ENCODE data around the gene FKRP. TPM values are rescaled to one million over a fixed set of nuclear protein-coding genes. Genes with fewer than 3 reads are reported as not detected.

FKRP gene
- total and polyA plus RNA-seq, 2 of the 13 experiments (the other 11 are each of a cell fraction or from before 2014, with no cell fraction given), result 7.3 to 9.8 TPM

GRCh38 chr19:46717034-46717715, 28.7 kb upstream of the FKRP start, which contains the start of gene PRKD2 (continued):
- TF ChIP-seq GMEB1 (CRISPR knock-in tag; IDR thresholded peaks at IDR 0.05; ENCODE audit: borderline replicate concordance) (peak; percentile 18; the same call in 1 of the 2 replicates), ZNF792 (CRISPR knock-in tag; IDR thresholded peaks at IDR 0.05) (no peak), ZNF781 (CRISPR knock-in tag; IDR thresholded peaks at IDR 0.05; ENCODE audit: borderline replicate concordance, not compliant biosample characterization) (no peak), NRL (CRISPR knock-in tag; IDR thresholded peaks at IDR 0.05; ENCODE audit: borderline replicate concordance) (0 out of 2 replicates have a peak, but pooled peaks have one; percentile 41), ZNF749 (CRISPR knock-in tag; IDR thresholded peaks at IDR 0.05; ENCODE audit: borderline replicate concordance) (no peak), ZNF329 (CRISPR knock-in tag; IDR thresholded peaks at IDR 0.05; ENCODE audit: low read depth) (0 out of 2 replicates have a peak, but pooled peaks have one; percentile 32)
- TF ChIP-seq, protein P1, sequence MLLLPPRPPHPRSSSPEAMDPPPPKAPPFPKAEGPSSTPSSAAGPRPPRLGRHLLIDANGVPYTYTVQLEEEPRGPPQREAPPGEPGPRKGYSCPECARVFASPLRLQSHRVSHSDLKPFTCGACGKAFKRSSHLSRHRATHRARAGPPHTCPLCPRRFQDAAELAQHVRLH (CRISPR knock-in tag; IDR thresholded peaks at IDR 0.05; ENCODE audit: borderline replicate concordance, low read depth), result peak; percentile 78; the same call in 1 of the 2 replicates

- peaks cover 27% of the 10 kb centered on the region for H3K4me1 ChIP-seq (ENCODE audit: insufficient read depth, low read length)
- no peak; the same call in 2 of the 3 replicates for ATAC-seq
- H3K27me3 ChIP-seq (ENCODE audit: control insufficient read depth in 1 of 2, insufficient read depth in 2 of 2, low read length in 2 of 2), result no peaks in the 10 kb centered on the region; a peak in 1 of 5 replicates
- no peaks in the 10 kb centered on the region for H4K20me1 ChIP-seq (ENCODE audit: insufficient read depth, low read length)
- H3K27ac ChIP-seq (ENCODE audit: extremely low read length, insufficient read depth, low read length), result no peak overlapping the region
- no peak for TF ChIP-seq ZFP82 (CRISPR knock-in tag; IDR thresholded peaks at IDR 0.05; ENCODE audit: borderline replicate concordance)
- TF ChIP-seq ZKSCAN1 (IDR thresholded peaks at IDR 0.05; ENCODE audit: low read length), result 0 out of 2 replicates have a peak, but pooled peaks have one; percentile 14
- no peaks in the 10 kb centered on the region for H3K9me3 ChIP-seq (ENCODE audit: low read length)
- H3K9ac ChIP-seq (ENCODE audit: insufficient read depth, low read depth, low read length), result peak overlapping the region; percentile 75
- intact Hi-C loops (cut with micrococcal nuclease; ENCODE audit: unreplicated experiment), result no loop called here
- WGBS (ENCODE audit: low lambda C conversion rate), result no CpG with 5 or more reads among the region's 9 CpGs
- DNase-seq (ENCODE audit: low spot score), result no peak
- H3K4me2 ChIP-seq (ENCODE audit: low read depth, low read length), result peak overlapping the region; percentile 73
- no TSS peak for BruUV-seq (replicated peaks)
- no peak for FAIRE-seq
- CTCF ChIA-PET (ENCODE audit: low intra/inter-chr PET ratio, low total read pairs), result no interaction called here
- peak overlapping the region; percentile 79 to 83 (median 82); a peak in 4 of 6 replicates for H3K4me3 ChIP-seq (replicated peaks in 1 of 3; ENCODE audit: insufficient read depth in 1 of 3, low read depth in 2 of 3, low read length in 3 of 3)
- no peak overlapping the region for H2AFZ ChIP-seq (ENCODE audit: low read length)
- in situ Hi-C loops (cut with HindIII; ENCODE audit: extremely low pct_ligation_motif_present, low pct_unique_long_range_greater_than_20kb), result no loop called here
- peaks cover 20% of the 10 kb centered on the region for H3K79me2 ChIP-seq (ENCODE audit: insufficient read depth, low read length)
- peaks cover 8 to 14% of the 10 kb centered on the region in 2 experiments for H3K36me3 ChIP-seq (replicated peaks in 1 of 2; ENCODE audit: control insufficient read depth in 1 of 2, insufficient read depth in 2 of 2, low read length in 2 of 2)
- POLR2A ChIA-PET, result no interaction called here
These were observed 28.1 kb upstream of the FKRP start for GRCh38 chr19:46717716-46718143.
